ENCODE measurements around the gene MYBPH.

The MYBPH gene

GRCh38 chr1:203146537-203146936, 29.1 kb downstream of the MYBPH start:
- no peak overlapping the region for H3K9ac ChIP-seq (ENCODE audit: low read depth, low read length)
- H3K36me3 ChIP-seq (ENCODE audit: insufficient read depth, low read length), result no peaks in the 10 kb centered on the region
- peaks cover 55% of the 10 kb centered on the region for H3K4me1 ChIP-seq (ENCODE audit: insufficient read depth, low read length)

GRCh38 chr1:203146042-203146369, 29.6 kb downstream of the MYBPH start:
- Histone ChIP-seq H3K9me3 (ENCODE audit: control insufficient read depth, insufficient read depth, low read length) (no peaks in the 10 kb centered on the region; the same call in 1 of the 2 replicates), H3K36me3 (ENCODE audit: insufficient read depth, low read length) (no peaks in the 10 kb centered on the region), H3K4me1 (ENCODE audit: insufficient read depth, low read length) (peaks cover 52% of the 10 kb centered on the region), H3K9ac (ENCODE audit: low read depth, low read length) (no peak overlapping the region)

More at GRCh38 chr1:203146537-203146936, 29.1 kb downstream of the MYBPH start:
- no peaks in the 10 kb centered on the region; the same call in 1 of the 2 replicates for H3K9me3 ChIP-seq (ENCODE audit: control insufficient read depth, insufficient read depth, low read length)

- H3K9ac ChIP-seq (ENCODE audit: low read depth, low read length), result no peak overlapping the region
- peaks cover 52% of the 10 kb centered on the region for H3K4me1 ChIP-seq (ENCODE audit: insufficient read depth, low read length)
- no peaks in the 10 kb centered on the region for H3K36me3 ChIP-seq (ENCODE audit: insufficient read depth, low read length)
- no peaks in the 10 kb centered on the region; the same call in 1 of the 2 replicates for H3K9me3 ChIP-seq (ENCODE audit: control insufficient read depth, insufficient read depth, low read length)
Measured at GRCh38 chr1:203145321-203146041, 30.1 kb downstream of the MYBPH start.

- H3K4me1 ChIP-seq (ENCODE audit: insufficient read depth, low read length), result peaks cover 52% of the 10 kb centered on the region
- no peaks in the 10 kb centered on the region; the same call in 1 of the 2 replicates for H3K9me3 ChIP-seq (ENCODE audit: control insufficient read depth, insufficient read depth, low read length)
Measured at GRCh38 chr1:203144661-203145060, 31.0 kb downstream of the MYBPH start.

GRCh38 chr1:203143641-203144040, 32.0 kb downstream of the MYBPH start:
- Histone ChIP-seq H3K36me3 (ENCODE audit: insufficient read depth, low read length) (no peaks in the 10 kb centered on the region), H3K4me1 (ENCODE audit: insufficient read depth, low read length) (peaks cover 45% of the 10 kb centered on the region), H3K9ac (ENCODE audit: low read depth, low read length) (no peak overlapping the region), H3K9me3 (ENCODE audit: control insufficient read depth, insufficient read depth, low read length) (no peaks in the 10 kb centered on the region; the same call in 1 of the 2 replicates)

More at GRCh38 chr1:203144661-203145060, 31.0 kb downstream of the MYBPH start:
- no peak overlapping the region for H3K9ac ChIP-seq (ENCODE audit: low read depth, low read length)
- no peaks in the 10 kb centered on the region for H3K36me3 ChIP-seq (ENCODE audit: insufficient read depth, low read length)

GRCh38 chr1:203142684-203143408, 32.8 kb downstream of the MYBPH start:
- no peaks in the 10 kb centered on the region for H3K36me3 ChIP-seq (ENCODE audit: insufficient read depth, low read length)
- peaks cover 39% of the 10 kb centered on the region for H3K4me1 ChIP-seq (ENCODE audit: insufficient read depth, low read length)

GRCh38 chr1:203142124-203142523, 33.5 kb downstream of the MYBPH start:
- no peaks in the 10 kb centered on the region; the same call in 1 of the 2 replicates for H3K9me3 ChIP-seq (ENCODE audit: control insufficient read depth, insufficient read depth, low read length)
- peaks cover 31% of the 10 kb centered on the region for H3K4me1 ChIP-seq (ENCODE audit: insufficient read depth, low read length)
- no peak overlapping the region for H3K9ac ChIP-seq (ENCODE audit: low read depth, low read length)
- no peaks in the 10 kb centered on the region for H3K36me3 ChIP-seq (ENCODE audit: insufficient read depth, low read length)

More at GRCh38 chr1:203142684-203143408, 32.8 kb downstream of the MYBPH start:
- Histone ChIP-seq H3K9ac (ENCODE audit: low read depth, low read length) (no peak overlapping the region), H3K9me3 (ENCODE audit: control insufficient read depth, insufficient read depth, low read length) (no peaks in the 10 kb centered on the region; the same call in 1 of the 2 replicates)

GRCh38 chr1:203140743-203141520, 34.7 kb downstream of the MYBPH start:
- Histone ChIP-seq H3K36me3 (ENCODE audit: insufficient read depth, low read length) (no peaks in the 10 kb centered on the region), H3K9ac (ENCODE audit: low read depth, low read length) (no peak overlapping the region), H3K4me1 (ENCODE audit: insufficient read depth, low read length) (peaks cover 26% of the 10 kb centered on the region), H3K9me3 (ENCODE audit: control insufficient read depth, insufficient read depth, low read length) (no peaks in the 10 kb centered on the region; the same call in 1 of the 2 replicates)

GRCh38 chr1:203139976-203140475, 35.6 kb downstream of the MYBPH start:
- Histone ChIP-seq H3K4me1 (ENCODE audit: insufficient read depth, low read length) (peaks cover 24% of the 10 kb centered on the region), H3K9ac (ENCODE audit: low read depth, low read length) (no peak overlapping the region), H3K9me3 (ENCODE audit: control insufficient read depth, insufficient read depth, low read length) (no peaks in the 10 kb centered on the region; the same call in 1 of the 2 replicates), H3K36me3 (ENCODE audit: insufficient read depth, low read length) (no peaks in the 10 kb centered on the region)

- Histone ChIP-seq H3K36me3 (ENCODE audit: insufficient read depth, low read length) (no peaks in the 10 kb centered on the region), H3K9ac (ENCODE audit: low read depth, low read length) (no peak overlapping the region), H3K4me1 (ENCODE audit: insufficient read depth, low read length) (peaks cover 30% of the 10 kb centered on the region), H3K9me3 (ENCODE audit: control insufficient read depth, insufficient read depth, low read length) (no peaks in the 10 kb centered on the region; the same call in 1 of the 2 replicates)
Measured at GRCh38 chr1:203138066-203138465, 37.6 kb downstream of the MYBPH start.

GRCh38 chr1:203137324-203137723, 38.3 kb downstream of the MYBPH start:
- peaks cover 30% of the 10 kb centered on the region for H3K4me1 ChIP-seq (ENCODE audit: insufficient read depth, low read length)
- H3K9ac ChIP-seq (ENCODE audit: low read depth, low read length), result no peak overlapping the region
- no peaks in the 10 kb centered on the region for H3K9me3 ChIP-seq (ENCODE audit: control insufficient read depth, insufficient read depth, low read length)
- H3K36me3 ChIP-seq (ENCODE audit: insufficient read depth, low read length), result no peaks in the 10 kb centered on the region

GRCh38 chr1:203136409-203137042, 39.1 kb downstream of the MYBPH start:
- Histone ChIP-seq H3K9ac (ENCODE audit: low read depth, low read length) (no peak overlapping the region), H3K9me3 (ENCODE audit: control insufficient read depth, insufficient read depth, low read length) (no peaks in the 10 kb centered on the region), H3K36me3 (ENCODE audit: insufficient read depth, low read length) (no peaks in the 10 kb centered on the region), H3K4me1 (ENCODE audit: insufficient read depth, low read length) (peaks cover 30% of the 10 kb centered on the region)

GRCh38 chr1:203135636-203136305, 39.9 kb downstream of the MYBPH start:
- H3K9me3 ChIP-seq (ENCODE audit: control insufficient read depth, insufficient read depth, low read length), result no peaks in the 10 kb centered on the region
- H3K4me1 ChIP-seq (ENCODE audit: insufficient read depth, low read length), result peaks cover 26% of the 10 kb centered on the region
- H3K9ac ChIP-seq (ENCODE audit: low read depth, low read length), result no peak overlapping the region
- H3K36me3 ChIP-seq (ENCODE audit: insufficient read depth, low read length), result no peaks in the 10 kb centered on the region
